Activated CD4-positive, alpha-beta memory T cell treated with anti-CD3 and anti-CD28 coated beads, Interleukin-2, amount 10 ng/mL, durations not matched to agents 7 days and 5 days (primary cell): ENCODE data around the gene STX8. TPM values are rescaled to one million over a fixed set of nuclear protein-coding genes. Genes with fewer than 3 reads are reported as not detected.
"Not testable (repeated sequence)": the region's sequence is repeated elsewhere in the genome, so short reads cannot be mapped to it uniquely, and the experiment has no call there.

Experiments used
- CTCF ChIA-PET: fragments of 350-600 bp; sonication (Branson Sonifier 250); formaldehyde crosslinking; loops from one replicate; lab custom pipeline; 2021; ENCODE audit warnings: antibody characterized with exemption, inconsistent platforms; lab: Charles Lee
- POLR2A ChIA-PET: fragments of 350-600 bp; sonication (Branson Sonifier 250); formaldehyde crosslinking; loops from one replicate; lab custom pipeline; 2021; ENCODE audit warnings: antibody characterized with exemption; lab: Charles Lee
- DNase-seq: peaks from one replicate; pipeline ENCODE4 v3.0.0-alpha.2; 2020
- H3K27ac Mint-ChIP-seq: one replicate; pipeline ENCODE4 v1.8.0; 2021; ENCODE audit warnings: mild to moderate bottlenecking, mixed read lengths
- H3K27me3 Mint-ChIP-seq: one replicate; pipeline ENCODE4 v1.8.0; 2021; ENCODE audit warnings: mixed read lengths
- H3K36me3 Mint-ChIP-seq: one replicate; pipeline ENCODE4 v1.8.0; 2021; ENCODE audit warnings: low read depth, mixed read lengths
- H3K4me1 Mint-ChIP-seq: one replicate; pipeline ENCODE4 v1.8.0; 2021; ENCODE audit warnings: mixed read lengths
- H3K4me3 Mint-ChIP-seq: one replicate; pipeline ENCODE4 v1.8.0; 2021; ENCODE audit warnings: mild to moderate bottlenecking, mixed read lengths
- H3K9me3 Mint-ChIP-seq: one replicate; pipeline ENCODE4 v1.8.0; 2021; ENCODE audit warnings: mixed read lengths
- total RNA-seq, 2 experiments: library from RNA; stranded (reverse); gene quantifications; one replicate each; pipeline ENCODE4 v1.2.3, GENCODE V29; 2021

STX8 gene
- total RNA-seq, 2 experiments from 2014 or later: 76.6 to 76.7 TPM

GRCh38 chr17:9386401-9386800 lies 189.2 kb downstream of the STX8 start:
- no peaks in the 10 kb centered on the region for H3K27me3 Mint-ChIP-seq
- peaks cover 1% of the 10 kb centered on the region for H3K36me3 Mint-ChIP-seq
- H3K9me3 Mint-ChIP-seq: no peaks in the 10 kb centered on the region
- H3K4me1 Mint-ChIP-seq: peaks cover 5% of the 10 kb centered on the region
- POLR2A ChIA-PET: no interaction called here
- CTCF ChIA-PET: no interaction called here
- H3K4me3 Mint-ChIP-seq: no peak overlapping the region
- no peak for DNase-seq
- no peak overlapping the region for H3K27ac Mint-ChIP-seq

GRCh38 chr17:9383826-9384225 lies 191.8 kb downstream of the STX8 start:
- Mint-ChIP-seq H3K27ac (no peak overlapping the region), H3K36me3 (no peaks in the 10 kb centered on the region), H3K9me3 (no peaks in the 10 kb centered on the region), H3K4me3 (no peak overlapping the region), H3K27me3 (no peaks in the 10 kb centered on the region), H3K4me1 (no peaks in the 10 kb centered on the region)
- no peak for DNase-seq
- ChIA-PET CTCF (no interaction called here), POLR2A (no interaction called here)

GRCh38 chr17:9382626-9383025 lies 193.0 kb downstream of the STX8 start:
- no peak overlapping the region for H3K4me3 Mint-ChIP-seq
- ChIA-PET CTCF (interaction anchor here (0.7 kb wide), 1 partner anchor 172 kb away, joined by 3 read pairs; no protein-coding TSS in a partner anchor), POLR2A (no interaction called here)
- no peaks in the 10 kb centered on the region for H3K27me3 Mint-ChIP-seq
- H3K36me3 Mint-ChIP-seq: peaks cover 9% of the 10 kb centered on the region
- no peak for DNase-seq
- H3K9me3 Mint-ChIP-seq: no peaks in the 10 kb centered on the region
- peaks cover 7% of the 10 kb centered on the region for H3K4me1 Mint-ChIP-seq
- no peak overlapping the region for H3K27ac Mint-ChIP-seq

GRCh38 chr17:9381068-9381467 lies 194.6 kb downstream of the STX8 start:
- POLR2A ChIA-PET: no interaction called here
- Mint-ChIP-seq H3K9me3 (peaks cover 1% of the 10 kb centered on the region), H3K4me1 (peaks cover 7% of the 10 kb centered on the region), H3K27ac (no peak overlapping the region), H3K27me3 (no peaks in the 10 kb centered on the region), H3K36me3 (peaks cover 18% of the 10 kb centered on the region), H3K4me3 (no peak overlapping the region)
- DNase-seq: no peak
- CTCF ChIA-PET: no interaction called here

- Mint-ChIP-seq H3K9me3 (peaks cover 2% of the 10 kb centered on the region), H3K4me3 (no peak overlapping the region), H3K27ac (no peak overlapping the region), H3K4me1 (peaks cover 7% of the 10 kb centered on the region), H3K36me3 (peaks cover 22% of the 10 kb centered on the region), H3K27me3 (no peaks in the 10 kb centered on the region)
- POLR2A ChIA-PET: no interaction called here
- CTCF ChIA-PET: no interaction called here
- no peak for DNase-seq
These were observed 195.3 kb downstream of the STX8 start for GRCh38 chr17:9380361-9380760.

- H3K4me3 Mint-ChIP-seq, H3K9me3 Mint-ChIP-seq, H3K27ac Mint-ChIP-seq, CTCF ChIA-PET, DNase-seq, POLR2A ChIA-PET, H3K4me1 Mint-ChIP-seq, H3K27me3 Mint-ChIP-seq: not testable (repeated sequence)
- H3K36me3 Mint-ChIP-seq: peaks cover 22% of the 10 kb centered on the region
These were observed 199.4 kb downstream of the STX8 start for GRCh38 chr17:9376177-9376576.

GRCh38 chr17:9371019-9371418 lies 204.6 kb downstream of the STX8 start:
- Mint-ChIP-seq H3K9me3 (peaks cover under 1% of the 10 kb centered on the region), H3K36me3 (peaks cover 4% of the 10 kb centered on the region), H3K27ac (no peak overlapping the region), H3K4me3 (no peak overlapping the region), H3K27me3 (no peaks in the 10 kb centered on the region), H3K4me1 (no peaks in the 10 kb centered on the region)
- no peak for DNase-seq
- ChIA-PET CTCF (interaction anchor here (0.6 kb wide), 1 partner anchor 55 kb away, joined by 3 read pairs; no protein-coding TSS in a partner anchor), POLR2A (no interaction called here)

GRCh38 chr17:9370467-9370866 lies 205.2 kb downstream of the STX8 start:
- Mint-ChIP-seq H3K9me3 (no peaks in the 10 kb centered on the region), H3K4me1 (no peaks in the 10 kb centered on the region), H3K36me3 (no peaks in the 10 kb centered on the region), H3K4me3 (no peak overlapping the region), H3K27me3 (no peaks in the 10 kb centered on the region), H3K27ac (no peak overlapping the region)
- DNase-seq: no peak
- CTCF ChIA-PET: no interaction called here
- POLR2A ChIA-PET: no interaction called here

- Mint-ChIP-seq H3K27ac (no peak overlapping the region), H3K36me3 (no peaks in the 10 kb centered on the region), H3K27me3 (no peaks in the 10 kb centered on the region), H3K4me3 (no peak overlapping the region), H3K9me3 (no peaks in the 10 kb centered on the region), H3K4me1 (no peaks in the 10 kb centered on the region)
- CTCF ChIA-PET: no interaction called here
- POLR2A ChIA-PET: no interaction called here
- DNase-seq: no peak
These were observed 207.0 kb downstream of the STX8 start for GRCh38 chr17:9368631-9369030.

- H3K9me3 Mint-ChIP-seq: no peaks in the 10 kb centered on the region
- H3K27me3 Mint-ChIP-seq: no peaks in the 10 kb centered on the region
- H3K36me3 Mint-ChIP-seq: no peaks in the 10 kb centered on the region
- ChIA-PET CTCF (no interaction called here), POLR2A (no interaction called here)
- no peak overlapping the region for H3K4me3 Mint-ChIP-seq
- DNase-seq: no peak
- no peaks in the 10 kb centered on the region for H3K4me1 Mint-ChIP-seq
- no peak overlapping the region for H3K27ac Mint-ChIP-seq
These were observed 208.5 kb downstream of the STX8 start for GRCh38 chr17:9367156-9367555.

- Mint-ChIP-seq H3K4me3 (no peak overlapping the region), H3K36me3 (no peaks in the 10 kb centered on the region), H3K27ac (no peak overlapping the region), H3K27me3 (no peaks in the 10 kb centered on the region), H3K4me1 (no peaks in the 10 kb centered on the region), H3K9me3 (no peaks in the 10 kb centered on the region)
- CTCF ChIA-PET: no interaction called here
- DNase-seq: no peak
- POLR2A ChIA-PET: no interaction called here
These were observed 210.7 kb downstream of the STX8 start for GRCh38 chr17:9364837-9365430.

- ChIA-PET CTCF (no interaction called here), POLR2A (no interaction called here)
- no peaks in the 10 kb centered on the region for H3K36me3 Mint-ChIP-seq
- H3K27ac Mint-ChIP-seq: no peak overlapping the region
- H3K4me1 Mint-ChIP-seq: no peaks in the 10 kb centered on the region
- H3K9me3 Mint-ChIP-seq: no peaks in the 10 kb centered on the region
- H3K27me3 Mint-ChIP-seq: no peaks in the 10 kb centered on the region
- H3K4me3 Mint-ChIP-seq: no peak overlapping the region
- no peak for DNase-seq
These were observed 211.9 kb downstream of the STX8 start for GRCh38 chr17:9363440-9364350.

GRCh38 chr17:9361188-9361955 lies 214.2 kb downstream of the STX8 start:
- no peaks in the 10 kb centered on the region for H3K9me3 Mint-ChIP-seq
- POLR2A ChIA-PET: no interaction called here
- H3K4me1 Mint-ChIP-seq: no peaks in the 10 kb centered on the region
- no peak overlapping the region for H3K27ac Mint-ChIP-seq
- no peaks in the 10 kb centered on the region for H3K27me3 Mint-ChIP-seq
- H3K4me3 Mint-ChIP-seq: no peak overlapping the region
- H3K36me3 Mint-ChIP-seq: no peaks in the 10 kb centered on the region
- no peak for DNase-seq
- CTCF ChIA-PET: no interaction called here
